ENCODE measurements around the gene CFAP299. TPM values are rescaled to one million over a fixed set of nuclear protein-coding genes. Genes with fewer than 3 reads are reported as not detected.

Gene CFAP299
- total and polyA plus RNA-seq, 10 donors: 0.11 TPM; not detected in 9

DNA sequence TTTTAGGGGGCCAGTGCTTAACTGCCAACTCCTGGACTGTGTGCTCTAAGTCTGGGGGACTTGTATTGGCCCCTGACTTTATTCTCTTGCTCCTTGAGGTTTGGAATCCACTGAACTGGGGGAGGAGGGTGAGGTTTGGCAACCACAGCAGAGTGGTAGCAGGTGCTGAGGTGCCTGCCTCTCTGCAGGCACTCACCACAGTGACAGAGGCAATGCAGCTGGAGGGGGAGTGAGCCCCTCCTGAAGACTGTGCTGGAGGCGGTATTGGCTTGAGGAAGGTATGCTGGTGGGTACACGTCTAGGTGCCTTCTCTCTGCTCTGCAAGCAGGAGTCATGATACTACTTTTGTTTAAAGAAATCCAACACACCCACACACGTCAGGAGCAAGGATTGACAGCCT, 24.6 kb downstream of the CFAP299 start:
- H3K9me3 ChIP-seq: no peaks in the 10 kb centered on the region
- TF ChIP-seq, protein P1, sequence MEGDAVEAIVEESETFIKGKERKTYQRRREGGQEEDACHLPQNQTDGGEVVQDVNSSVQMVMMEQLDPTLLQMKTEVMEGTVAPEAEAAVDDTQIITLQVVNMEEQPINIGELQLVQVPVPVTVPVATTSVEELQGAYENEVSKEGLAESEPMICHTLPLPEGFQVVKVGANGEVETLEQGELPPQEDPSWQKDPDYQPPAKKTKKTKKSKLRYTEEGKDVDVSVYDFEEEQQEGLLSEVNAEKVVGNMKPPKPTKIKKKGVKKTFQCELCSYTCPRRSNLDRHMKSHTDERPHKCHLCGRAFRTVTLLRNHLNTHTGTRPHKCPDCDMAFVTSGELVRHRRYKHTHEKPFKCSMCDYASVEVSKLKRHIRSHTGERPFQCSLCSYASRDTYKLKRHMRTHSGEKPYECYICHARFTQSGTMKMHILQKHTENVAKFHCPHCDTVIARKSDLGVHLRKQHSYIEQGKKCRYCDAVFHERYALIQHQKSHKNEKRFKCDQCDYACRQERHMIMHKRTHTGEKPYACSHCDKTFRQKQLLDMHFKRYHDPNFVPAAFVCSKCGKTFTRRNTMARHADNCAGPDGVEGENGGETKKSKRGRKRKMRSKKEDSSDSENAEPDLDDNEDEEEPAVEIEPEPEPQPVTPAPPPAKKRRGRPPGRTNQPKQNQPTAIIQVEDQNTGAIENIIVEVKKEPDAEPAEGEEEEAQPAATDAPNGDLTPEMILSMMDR (IDR thresholded peaks at IDR 0.05 in 8 of 11, conservative IDR thresholded peaks at IDR 0.05 in 3 of 11): no peak
- no peak for TF ChIP-seq POLR2A (IDR thresholded peaks at IDR 0.05)
- intact Hi-C loops (cut with DNase I; ENCODE audit: low total_unique reads): loop anchor here (5.0 kb wide), 1 partner anchor 682 kb away; no protein-coding TSS in a partner anchor
- H3K4me3 ChIP-seq: no peak overlapping the region
- no peak for DNase-seq
- no peaks in the 10 kb centered on the region for H3K36me3 ChIP-seq
- peaks cover 0 to 21% (median 0%) of the 10 kb centered on the region in 7 donors for H3K27me3 ChIP-seq (replicated peaks in 1 of 7)
- no peak overlapping the region for H3K27ac ChIP-seq
- WGBS, 5 donors: 47 to 63% (median 51%) methylated on average over 3 of the region's 3 CpGs
- H3K4me1 ChIP-seq: no peaks in the 10 kb centered on the region

GRCh38 chr4:80360900-80361299, 25.4 kb downstream of the CFAP299 start:
- TF ChIP-seq, protein P1 (IDR thresholded peaks at IDR 0.05 in 8 of 11, conservative IDR thresholded peaks at IDR 0.05 in 3 of 11): no peak
- TF ChIP-seq POLR2AphosphoS5 (IDR thresholded peaks at IDR 0.05): no peak
- TF ChIP-seq POLR2A (IDR thresholded peaks at IDR 0.05): no peak
- Histone ChIP-seq H3K27ac (no peak overlapping the region), H3K9me3 (no peaks in the 10 kb centered on the region), H3K4me1 (no peaks in the 10 kb centered on the region), H3K36me3 (no peaks in the 10 kb centered on the region), H3K27me3 (replicated peaks in 1 of 7) (peaks cover 0 to 21% (median 0%) of the 10 kb centered on the region in 7 donors), H3K4me3 (no peak overlapping the region)
- no peak for DNase-seq
- intact Hi-C loops (cut with DNase I; ENCODE audit: low total_unique reads): loop anchor here (5.0 kb wide), 1 partner anchor 681 kb away; no protein-coding TSS in a partner anchor
- WGBS, 5 donors: 52 to 62% (median 54%) methylated on average over 3 of the region's 3 CpGs

DNA sequence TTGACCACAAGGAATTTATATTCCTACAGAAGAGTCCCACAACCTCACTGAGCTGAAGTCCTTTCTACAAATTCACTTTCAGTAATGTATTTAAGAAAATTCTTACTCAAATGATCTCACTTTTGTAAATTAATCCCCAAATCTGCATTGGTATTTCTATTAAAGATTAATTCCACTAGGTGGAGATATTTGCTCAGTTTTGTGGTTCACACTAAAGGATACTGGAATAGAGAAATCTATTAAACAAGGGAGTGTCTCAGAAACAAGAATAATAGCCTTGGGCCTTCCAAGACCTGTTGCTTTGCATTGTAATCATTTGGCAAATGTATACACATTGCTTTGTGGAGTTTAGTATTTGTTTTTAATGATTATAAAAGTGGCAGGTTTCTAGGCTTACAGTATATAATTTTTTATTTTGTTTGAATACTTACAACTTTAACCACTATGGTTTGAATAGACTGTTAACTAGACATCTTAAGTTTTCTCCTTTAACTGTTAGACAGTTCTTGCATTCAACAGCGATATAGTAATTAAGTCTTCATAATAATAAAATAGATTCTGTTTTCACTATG, 25.9 kb downstream of the CFAP299 start:
- no peaks in the 10 kb centered on the region for H3K36me3 ChIP-seq
- no peaks in the 10 kb centered on the region for H3K4me1 ChIP-seq
- H3K27ac ChIP-seq: no peak overlapping the region
- no peak overlapping the region for H3K4me3 ChIP-seq
- intact Hi-C loops (cut with DNase I; ENCODE audit: low total_unique reads): loop anchor here (5.0 kb wide), 1 partner anchor 681 kb away; no protein-coding TSS in a partner anchor
- no peak for DNase-seq
- TF ChIP-seq, protein P1 (IDR thresholded peaks at IDR 0.05 in 8 of 11, conservative IDR thresholded peaks at IDR 0.05 in 3 of 11): peak in 7 of 11 experiments; percentile 16 to 55 (median 43)
- no peak for TF ChIP-seq POLR2A (IDR thresholded peaks at IDR 0.05)
- WGBS, 5 donors: 59 to 80% (median 65%) methylated on average over 1 of the region's 1 CpG
- no peaks in the 10 kb centered on the region for H3K9me3 ChIP-seq
- H3K27me3 ChIP-seq (replicated peaks in 1 of 7): peaks cover 0 to 21% (median 0%) of the 10 kb centered on the region in 7 donors

DNA sequence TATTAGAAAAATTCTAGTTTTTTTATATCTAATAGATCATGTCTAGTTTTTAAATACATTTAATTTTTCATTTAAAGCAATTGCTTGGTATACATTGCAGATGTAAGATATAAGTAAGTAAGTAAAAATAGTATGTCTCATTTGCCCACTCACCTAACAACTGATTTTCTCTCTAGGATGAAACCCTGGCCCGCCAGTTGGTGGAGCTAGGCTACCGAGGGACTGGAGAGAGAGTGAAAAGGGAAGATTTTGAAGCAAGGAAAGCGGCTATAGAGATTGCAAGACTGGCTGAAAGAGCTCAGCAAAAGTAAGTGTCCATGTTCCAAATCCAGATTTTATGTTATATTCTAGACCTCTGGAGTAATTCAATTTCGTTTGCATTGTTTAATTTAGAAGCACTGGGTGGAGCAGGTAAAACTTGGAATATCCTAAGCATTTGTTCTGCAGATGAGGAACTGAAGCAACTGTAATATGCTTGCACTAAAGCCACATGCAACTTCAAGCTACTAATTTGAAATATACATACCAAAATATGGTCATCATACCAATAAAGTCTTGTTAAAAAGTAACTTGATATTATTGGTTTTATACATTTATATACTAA, 27.1 kb downstream of the CFAP299 start:
- intact Hi-C loops (cut with DNase I; ENCODE audit: low total_unique reads): loop anchor here (5.0 kb wide), 1 partner anchor 680 kb away; no protein-coding TSS in a partner anchor
- Histone ChIP-seq H3K27me3 (replicated peaks in 1 of 7) (peaks cover 0 to 21% (median 0%) of the 10 kb centered on the region in 7 donors), H3K4me1 (no peaks in the 10 kb centered on the region), H3K4me3 (no peak overlapping the region), H3K9me3 (no peaks in the 10 kb centered on the region), H3K36me3 (no peaks in the 10 kb centered on the region), H3K27ac (no peak overlapping the region)
- 12 to 20% (median 16%) methylated on average over 4 of the region's 4 CpGs for WGBS, 5 donors
- DNase-seq: peak; percentile 75
- TF ChIP-seq POLR2AphosphoS5 (IDR thresholded peaks at IDR 0.05) (no peak), POLR2A (IDR thresholded peaks at IDR 0.05) (no peak)
- TF ChIP-seq, protein P1 (IDR thresholded peaks at IDR 0.05 in 8 of 11, conservative IDR thresholded peaks at IDR 0.05 in 3 of 11): peak in 7 of 11 experiments; percentile 6 to 41 (median 26)
